ENCODE results near the gene ARID5A.
"Not testable (repeated sequence)": the region's sequence is repeated elsewhere in the genome, so short reads cannot be mapped to it uniquely, and the experiment has no call there.

The ARID5A gene

DNA sequence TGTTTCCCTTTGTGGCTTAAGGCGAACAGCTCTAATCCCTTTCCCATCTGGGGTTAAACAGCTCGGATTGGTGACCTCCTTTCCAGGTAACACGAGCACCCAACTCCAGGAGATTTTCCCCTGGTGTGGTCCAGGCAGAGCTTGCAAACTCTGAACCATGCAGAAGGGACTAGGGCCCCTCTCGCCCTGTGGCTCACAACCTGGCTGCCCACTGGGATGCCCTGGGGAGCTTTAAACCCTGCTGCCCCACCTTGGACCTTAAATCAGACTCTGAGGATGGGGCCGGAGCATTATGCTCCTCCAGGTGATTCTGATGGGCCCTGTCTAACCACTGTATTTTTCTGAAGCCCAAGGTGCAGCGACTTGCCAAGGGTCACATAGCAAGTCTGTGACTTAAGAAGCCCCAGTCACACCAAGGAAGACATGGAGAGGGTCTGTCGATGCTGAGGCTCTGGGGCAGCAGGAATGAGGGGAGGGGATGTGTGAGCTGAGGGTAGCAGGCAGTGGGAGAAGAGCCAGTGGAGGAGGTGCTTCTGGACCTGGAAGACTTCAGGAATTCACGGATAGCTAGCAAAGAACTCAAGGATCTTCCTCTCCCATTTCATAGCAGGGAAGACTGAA is 5.9 kb downstream of the ARID5A start:
- no peak for DNase-seq

GRCh38 chr2:96546321-96546720 is 9.8 kb downstream of the ARID5A start:
- no peak for DNase-seq

DNA sequence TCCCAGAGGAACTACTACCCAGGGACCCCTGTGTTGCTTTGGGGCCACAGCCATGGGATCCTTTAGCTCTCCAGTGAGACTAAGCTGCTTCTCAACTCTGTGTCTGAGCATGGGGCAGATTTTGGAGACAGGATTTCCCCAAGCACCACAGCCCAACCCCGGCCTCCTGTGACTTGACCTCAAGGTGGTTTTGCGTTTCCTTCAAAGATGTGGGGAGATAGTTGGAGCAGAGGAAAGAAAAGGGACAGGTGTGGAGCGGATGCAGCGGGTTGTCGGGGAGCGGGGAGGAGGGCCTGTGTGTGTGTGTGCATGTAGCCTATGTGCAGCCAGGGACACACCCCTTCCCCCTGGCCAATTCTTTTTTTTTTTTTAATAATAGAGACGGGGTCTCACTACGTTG is 10.2 kb downstream of the ARID5A start:
- DNase-seq: no peak

GRCh38 chr2:96547203-96547641 is 10.7 kb downstream of the ARID5A start:
- DNase-seq: no peak

- no peak for DNase-seq
Observed at GRCh38 chr2:96547731-96548171, 11.2 kb downstream of the ARID5A start.

DNA sequence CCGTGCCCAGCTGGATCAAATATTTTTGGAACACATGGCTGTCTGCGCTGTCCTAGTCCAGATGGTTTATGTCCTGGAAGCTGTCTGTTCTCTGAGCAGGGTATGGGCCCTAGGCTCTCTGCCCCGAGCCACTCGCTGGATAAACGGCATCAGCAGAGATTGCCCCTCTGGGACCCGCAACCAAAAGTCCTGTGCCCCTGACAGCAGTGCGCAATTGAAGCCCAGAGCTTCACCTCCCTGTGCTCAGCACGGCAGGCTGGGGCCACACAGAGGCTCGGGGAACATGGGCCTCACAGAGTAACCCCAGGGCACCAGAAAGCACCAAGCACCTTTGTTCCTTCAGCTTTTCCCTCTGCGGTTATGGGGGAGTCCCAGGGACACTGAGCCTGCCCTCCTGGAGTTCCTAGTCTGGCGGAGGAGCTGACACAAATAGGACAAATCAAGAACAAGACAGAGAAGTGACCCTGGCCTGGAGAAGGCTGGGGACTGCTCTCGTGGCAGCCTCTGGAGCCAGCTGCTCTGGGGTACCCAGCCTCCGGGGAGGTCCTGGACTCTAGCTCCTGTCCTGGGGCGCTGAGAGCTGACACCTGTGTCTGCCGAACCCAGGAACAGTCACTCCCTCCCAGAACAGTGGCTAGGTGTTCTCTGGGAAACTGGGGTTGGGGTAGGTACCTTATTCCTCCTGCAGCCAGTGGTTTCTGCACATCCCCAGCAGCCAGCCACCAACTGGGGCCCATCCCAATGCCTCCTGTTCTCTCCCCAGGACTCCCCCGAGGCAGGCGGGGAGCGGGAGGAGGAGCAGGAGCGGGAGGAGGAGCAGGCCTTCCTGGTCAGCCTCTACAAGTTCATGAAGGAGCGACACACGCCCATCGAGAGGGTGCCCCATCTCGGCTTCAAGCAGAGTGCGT is 12.3 kb downstream of the ARID5A start:
- DNase-seq: no peak

- DNase-seq: no peak
Observed at GRCh38 chr2:96549466-96549785, 12.9 kb downstream of the ARID5A start.

DNA sequence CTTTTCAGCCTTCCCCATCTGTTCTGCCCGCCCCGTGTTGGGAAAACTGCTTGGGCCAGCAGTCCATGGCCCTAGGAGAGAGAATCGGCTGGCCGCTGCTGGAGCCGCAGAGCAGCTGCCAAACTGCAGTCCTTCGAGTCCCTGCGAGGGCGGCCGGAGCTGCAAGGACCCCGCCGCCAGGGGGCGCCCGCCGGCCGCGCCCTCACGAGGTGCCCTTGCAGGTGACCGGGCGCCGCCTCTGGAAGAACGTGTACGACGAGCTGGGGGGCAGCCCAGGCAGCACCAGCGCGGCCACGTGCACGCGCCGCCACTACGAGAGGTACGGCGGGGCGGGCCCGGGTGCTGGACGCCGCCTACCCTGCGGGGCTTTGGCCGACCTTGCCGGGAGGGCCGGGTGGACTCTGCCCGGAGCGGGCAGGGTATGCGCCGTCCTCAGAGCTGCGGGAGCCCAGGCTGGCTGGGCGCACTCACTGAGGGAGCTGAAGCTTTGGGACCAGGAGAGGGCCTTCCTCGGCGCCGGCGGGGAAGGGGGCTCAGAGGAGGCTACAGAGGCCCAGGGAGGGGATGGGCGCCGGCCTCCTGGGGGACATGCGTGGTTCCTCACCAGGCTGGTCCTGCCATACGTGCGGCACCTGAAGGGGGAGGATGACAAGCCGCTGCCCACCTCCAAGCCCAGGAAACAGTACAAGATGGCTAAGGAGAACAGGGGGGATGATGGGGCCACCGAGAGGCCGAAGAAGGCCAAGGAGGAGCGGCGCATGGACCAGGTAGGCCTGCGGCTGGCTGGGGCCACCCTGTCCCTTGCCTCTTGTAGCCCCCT is 13.6 kb downstream of the ARID5A start:
- no peak for DNase-seq

DNA sequence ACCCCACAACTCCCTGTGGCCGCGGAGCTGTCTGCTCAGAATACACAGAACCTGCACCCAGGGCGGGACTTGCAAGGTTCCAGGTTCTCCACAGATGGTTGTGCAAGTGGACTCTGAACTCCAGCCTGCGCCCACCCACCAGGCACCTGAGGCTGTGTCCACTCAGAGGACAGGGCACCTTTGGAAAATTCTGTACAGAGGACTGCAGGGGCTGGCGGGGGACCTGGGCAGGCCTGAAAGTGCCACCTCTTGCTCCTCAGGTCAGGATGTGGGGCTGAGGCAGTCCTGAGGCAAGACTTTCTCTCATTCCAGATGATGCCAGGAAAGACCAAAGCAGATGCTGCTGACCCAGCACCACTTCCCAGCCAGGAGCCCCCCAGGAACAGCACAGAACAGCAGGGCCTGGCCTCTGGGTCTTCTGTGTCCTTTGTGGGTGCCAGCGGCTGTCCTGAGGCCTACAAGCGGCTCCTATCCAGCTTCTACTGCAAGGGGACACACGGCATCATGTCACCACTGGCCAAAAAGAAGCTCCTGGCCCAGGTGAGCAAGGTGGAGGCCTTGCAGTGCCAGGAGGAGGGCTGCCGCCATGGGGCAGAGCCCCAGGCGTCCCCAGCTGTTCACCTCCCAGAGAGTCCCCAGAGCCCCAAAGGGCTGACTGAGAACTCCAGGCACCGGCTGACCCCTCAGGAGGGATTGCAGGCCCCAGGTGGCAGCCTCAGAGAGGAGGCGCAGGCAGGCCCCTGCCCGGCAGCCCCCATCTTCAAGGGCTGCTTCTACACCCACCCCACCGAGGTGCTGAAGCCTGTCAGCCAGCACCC is 14.4 kb downstream of the ARID5A start:
- DNase-seq: no peak

DNA sequence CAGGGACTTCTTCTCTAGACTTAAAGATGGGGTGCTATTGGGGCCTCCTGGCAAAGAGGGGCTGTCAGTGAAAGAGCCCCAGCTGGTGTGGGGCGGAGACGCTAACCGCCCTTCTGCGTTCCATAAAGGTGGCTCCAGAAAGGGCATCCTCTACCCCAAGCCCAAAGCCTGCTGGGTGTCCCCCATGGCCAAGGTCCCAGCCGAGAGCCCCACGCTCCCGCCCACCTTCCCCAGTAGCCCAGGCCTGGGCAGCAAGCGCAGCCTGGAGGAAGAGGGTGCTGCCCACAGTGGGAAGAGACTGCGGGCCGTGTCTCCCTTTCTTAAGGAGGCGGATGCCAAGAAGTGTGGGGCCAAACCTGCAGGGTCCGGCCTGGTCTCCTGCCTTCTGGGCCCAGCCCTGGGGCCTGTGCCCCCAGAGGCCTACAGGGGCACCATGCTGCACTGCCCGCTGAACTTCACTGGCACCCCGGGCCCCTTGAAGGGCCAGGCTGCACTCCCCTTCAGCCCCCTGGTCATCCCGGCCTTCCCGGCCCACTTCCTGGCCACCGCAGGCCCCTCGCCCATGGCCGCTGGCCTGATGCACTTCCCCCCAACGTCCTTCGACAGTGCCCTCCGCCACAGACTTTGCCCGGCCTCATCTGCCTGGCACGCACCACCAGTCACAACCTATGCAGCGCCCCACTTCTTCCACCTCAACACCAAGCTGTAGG is 15.2 kb downstream of the ARID5A start:
- DNase-seq: no peak

DNA sequence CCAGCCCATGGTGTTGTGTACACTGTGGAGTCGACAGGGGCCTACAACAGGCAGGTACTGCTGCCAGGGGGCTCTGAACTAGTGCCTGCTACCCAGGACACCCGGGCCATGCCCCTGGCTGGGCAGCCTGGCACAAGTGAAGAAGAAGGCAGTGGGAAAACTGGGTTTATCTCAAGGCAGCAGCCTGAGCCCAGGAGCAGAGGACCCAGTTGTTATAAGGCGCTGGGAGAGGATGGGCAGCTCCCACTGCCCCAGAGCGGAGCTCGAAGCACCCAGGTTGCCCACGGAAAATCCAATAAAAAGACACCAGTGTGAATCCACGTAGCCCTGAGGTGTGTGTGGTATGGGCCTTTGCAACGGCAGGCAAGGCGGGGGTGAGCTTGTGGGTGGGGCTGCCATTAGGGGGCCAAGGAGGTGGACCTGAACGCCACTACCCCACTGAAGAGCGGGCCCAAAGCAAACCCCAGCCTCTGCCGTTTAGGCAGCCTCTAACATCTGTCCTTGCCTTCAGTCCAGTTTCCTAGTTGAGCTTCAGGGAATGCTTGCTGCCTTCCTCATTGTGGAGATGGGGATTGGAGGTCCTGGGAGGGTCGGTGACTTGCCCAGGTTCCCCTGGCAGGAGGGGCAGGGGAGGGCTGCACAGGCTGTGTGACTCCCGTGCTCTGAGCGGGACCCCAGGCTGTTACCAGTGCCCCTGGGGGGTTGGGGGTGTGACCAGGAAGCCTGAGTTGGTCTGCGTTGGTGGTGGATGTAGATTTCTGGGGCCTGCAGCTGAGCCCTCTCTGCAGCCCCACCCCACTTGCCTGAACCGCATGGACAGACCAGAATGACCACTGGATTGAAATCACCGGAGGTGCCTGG is 16.0 kb downstream of the ARID5A start:
- DNase-seq: no peak

GRCh38 chr2:96553176-96553956 is 16.8 kb downstream of the ARID5A start:
- DNase-seq: no peak

- not testable (repeated sequence) for DNase-seq
Observed at GRCh38 chr2:96553957-96554292, 17.4 kb downstream of the ARID5A start.

DNA sequence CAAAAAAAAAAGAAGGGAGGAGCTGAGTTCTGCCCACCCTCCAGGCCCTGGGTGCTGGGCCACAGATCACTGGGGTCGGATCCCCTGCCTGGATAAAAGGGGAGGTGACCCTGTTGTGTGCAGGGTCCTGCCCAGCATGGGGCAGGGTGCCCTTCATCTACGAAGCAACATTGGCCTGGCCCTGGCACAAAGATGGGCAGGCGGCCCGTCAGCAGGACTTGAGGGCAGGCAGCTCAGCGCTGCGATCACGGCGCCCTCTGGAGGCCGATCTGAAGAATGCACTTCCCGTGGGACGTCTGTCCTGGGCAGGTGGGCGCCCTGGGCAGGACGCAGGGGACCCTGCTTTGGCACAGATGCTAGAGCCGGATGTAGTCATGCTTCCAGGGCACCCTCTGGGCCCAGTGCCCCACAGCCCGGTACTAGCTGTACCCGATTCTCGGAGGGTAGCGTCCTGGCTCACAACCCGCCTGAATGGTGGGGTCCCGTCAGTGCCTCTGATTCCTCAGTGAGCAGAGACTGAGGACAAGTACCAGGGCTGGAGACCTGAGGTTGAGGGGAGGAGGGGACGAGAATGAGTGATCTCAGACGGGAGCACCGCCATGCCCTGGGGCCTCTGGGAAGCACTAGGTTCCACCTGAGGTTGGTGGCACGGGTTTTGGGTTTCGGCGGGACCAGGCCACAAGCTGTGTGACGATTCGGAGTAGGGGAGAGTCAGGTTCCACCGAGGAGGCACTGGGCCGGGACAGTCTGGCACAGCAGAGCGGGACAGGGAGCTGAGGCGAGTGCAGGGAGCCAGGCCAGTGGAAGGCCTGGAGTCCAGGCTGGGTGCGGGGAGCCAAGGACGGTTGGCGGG is 18.0 kb downstream of the ARID5A start:
- peak; percentile 47 for DNase-seq

GRCh38 chr2:96555146-96555610 is 18.6 kb downstream of the ARID5A start:
- no peak for DNase-seq

DNA sequence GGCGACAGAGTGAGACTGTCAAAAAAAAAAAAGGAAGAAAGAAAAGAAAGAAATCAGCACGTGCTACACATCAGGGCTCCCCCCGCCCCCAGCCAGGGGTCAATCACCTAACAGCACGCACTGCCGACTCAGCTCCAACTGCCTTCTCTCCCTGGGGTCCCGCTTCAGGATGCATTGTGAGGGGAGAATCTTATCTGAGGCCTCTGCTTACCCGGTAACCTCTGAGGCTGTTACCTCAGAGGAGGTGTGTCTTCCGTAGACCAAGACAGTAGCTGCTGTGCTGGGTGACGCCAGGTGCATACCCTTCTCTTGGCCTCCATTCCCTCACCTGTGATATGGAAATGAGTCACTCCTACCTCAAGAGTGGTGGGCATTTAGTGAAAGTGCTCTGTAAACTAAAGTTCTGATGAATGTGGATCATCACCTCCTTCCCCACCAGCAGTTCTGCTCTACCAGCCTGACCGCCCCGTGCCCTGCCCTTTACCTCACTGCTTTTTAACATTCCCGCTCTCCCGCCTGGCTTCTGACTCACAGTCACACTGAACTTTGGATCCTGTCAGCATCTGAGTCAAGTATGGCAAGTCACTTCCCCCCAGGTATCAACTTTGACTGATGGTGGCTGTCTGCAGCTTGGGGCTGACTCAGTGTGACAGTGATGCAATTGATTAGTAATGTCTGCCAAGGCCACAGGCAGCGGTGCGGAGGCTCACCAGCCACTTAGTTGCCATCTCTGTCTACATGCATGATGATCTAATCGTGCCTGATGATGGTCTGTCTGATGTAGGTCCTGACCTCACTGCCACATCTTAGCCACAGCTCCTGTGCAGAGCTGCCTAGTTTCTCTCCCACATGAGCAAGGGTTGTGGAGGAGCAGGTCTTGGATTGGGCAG is 20.1 kb downstream of the ARID5A start:
- DNase-seq: no peak

DNA sequence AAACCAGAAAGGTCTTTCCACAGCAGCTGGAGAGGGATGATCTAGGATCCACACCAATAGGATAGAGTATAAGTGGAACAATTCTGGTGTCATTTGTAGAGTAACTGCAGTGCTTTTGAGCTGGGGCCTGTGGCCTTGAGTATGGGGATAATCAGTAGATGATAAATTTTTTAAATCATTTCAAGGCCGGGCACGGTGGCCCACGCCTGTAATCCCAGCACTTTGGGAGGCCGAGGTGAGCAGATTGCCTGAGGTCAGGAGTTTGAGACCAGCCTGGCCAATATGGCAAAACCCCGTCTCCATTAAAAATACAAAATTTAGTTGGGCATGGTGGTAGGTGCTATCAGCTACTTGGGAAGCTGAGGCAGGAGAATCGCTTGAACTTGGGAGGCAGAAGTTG is 20.9 kb downstream of the ARID5A start:
- not testable (repeated sequence) for DNase-seq

GRCh38 chr2:96558061-96558460 is 21.5 kb downstream of the ARID5A start:
- DNase-seq: no peak
